Measurements from ENCODE around the gene EGLN1.

The EGLN1 gene

DNA sequence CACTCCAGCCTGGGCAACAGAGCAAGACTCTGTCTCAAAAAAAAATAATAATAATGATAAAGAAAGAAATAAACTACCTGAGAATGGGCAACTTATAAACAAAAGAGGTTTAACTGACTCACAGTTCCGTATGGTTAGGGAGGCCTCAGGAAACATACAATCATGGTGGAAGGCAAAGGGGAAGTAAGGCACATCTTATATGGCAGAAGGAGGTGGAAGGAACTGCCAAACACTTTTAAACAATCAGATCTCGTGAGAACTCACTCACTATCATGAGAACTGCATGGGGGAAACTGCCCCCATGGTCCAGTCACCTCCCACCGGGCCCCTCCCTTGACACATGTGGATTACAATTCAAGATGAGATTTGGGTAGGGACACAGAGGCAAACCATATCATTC is 6.3 kb upstream of the EGLN1 start:
- Histone ChIP-seq H3K36me3 (ENCODE audit: low read depth) (no peaks in the 10 kb centered on the region), H3K27ac (ENCODE audit: poor library complexity, severe bottlenecking) (no peak overlapping the region), H3K4me3 (ENCODE audit: severe bottlenecking) (no peak overlapping the region), H3K27me3 (ENCODE audit: insufficient read depth, poor library complexity, severe bottlenecking) (no peaks in the 10 kb centered on the region), H3K9me3 (ENCODE audit: severe bottlenecking) (no peaks in the 10 kb centered on the region), H3K4me1 (ENCODE audit: insufficient read depth, poor library complexity, severe bottlenecking) (peaks cover 6% of the 10 kb centered on the region)
- DNase-seq (ENCODE audit: low spot score) (no peak), ATAC-seq (ENCODE audit: low read depth) (no peak)
- TF ChIP-seq, protein P1, sequence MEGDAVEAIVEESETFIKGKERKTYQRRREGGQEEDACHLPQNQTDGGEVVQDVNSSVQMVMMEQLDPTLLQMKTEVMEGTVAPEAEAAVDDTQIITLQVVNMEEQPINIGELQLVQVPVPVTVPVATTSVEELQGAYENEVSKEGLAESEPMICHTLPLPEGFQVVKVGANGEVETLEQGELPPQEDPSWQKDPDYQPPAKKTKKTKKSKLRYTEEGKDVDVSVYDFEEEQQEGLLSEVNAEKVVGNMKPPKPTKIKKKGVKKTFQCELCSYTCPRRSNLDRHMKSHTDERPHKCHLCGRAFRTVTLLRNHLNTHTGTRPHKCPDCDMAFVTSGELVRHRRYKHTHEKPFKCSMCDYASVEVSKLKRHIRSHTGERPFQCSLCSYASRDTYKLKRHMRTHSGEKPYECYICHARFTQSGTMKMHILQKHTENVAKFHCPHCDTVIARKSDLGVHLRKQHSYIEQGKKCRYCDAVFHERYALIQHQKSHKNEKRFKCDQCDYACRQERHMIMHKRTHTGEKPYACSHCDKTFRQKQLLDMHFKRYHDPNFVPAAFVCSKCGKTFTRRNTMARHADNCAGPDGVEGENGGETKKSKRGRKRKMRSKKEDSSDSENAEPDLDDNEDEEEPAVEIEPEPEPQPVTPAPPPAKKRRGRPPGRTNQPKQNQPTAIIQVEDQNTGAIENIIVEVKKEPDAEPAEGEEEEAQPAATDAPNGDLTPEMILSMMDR (IDR thresholded peaks at IDR 0.05; ENCODE audit: poor library complexity, severe bottlenecking): no peak

DNA sequence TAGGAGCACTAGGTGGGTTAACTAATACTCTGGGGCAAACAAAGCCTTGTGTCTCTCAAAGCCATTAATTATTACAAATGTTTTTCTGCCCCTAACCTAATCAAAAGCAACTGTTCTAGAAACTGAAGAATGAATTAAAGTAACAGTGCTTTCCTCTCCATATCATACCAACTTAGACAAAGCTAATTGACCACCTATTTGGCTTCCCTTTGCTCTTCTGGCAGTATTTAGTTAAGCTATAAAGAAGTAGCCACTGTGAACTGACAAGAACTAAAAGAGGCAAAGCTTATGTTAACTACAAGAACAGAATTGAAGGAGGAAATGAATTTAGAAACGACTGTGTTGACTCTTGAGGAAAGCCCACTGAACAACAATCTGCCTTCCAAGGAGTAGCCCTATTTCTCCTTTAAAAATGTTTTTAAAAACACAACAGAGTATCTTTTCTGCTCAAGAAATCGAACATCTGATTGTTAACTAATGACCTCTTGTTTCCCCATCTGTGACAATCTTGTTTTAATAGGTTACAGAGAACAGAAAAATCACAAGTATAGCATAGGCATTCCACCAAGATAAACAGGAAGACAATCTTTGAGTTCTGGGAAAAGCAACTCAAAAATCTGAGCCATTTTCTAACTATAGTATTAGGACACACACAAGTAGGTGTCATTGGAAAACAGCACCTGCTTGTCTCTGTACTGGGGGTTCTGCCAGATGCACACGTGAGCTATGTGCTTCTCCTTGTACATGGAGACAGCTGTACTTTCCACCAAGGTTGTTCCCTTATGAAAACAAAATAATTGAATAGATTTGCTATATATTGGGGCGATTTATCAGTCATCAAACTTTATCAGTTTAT is 3.1 kb upstream of the EGLN1 start:
- H3K36me3 ChIP-seq (ENCODE audit: low read depth): no peaks in the 10 kb centered on the region
- DNase-seq (ENCODE audit: low spot score) (no peak), ATAC-seq (ENCODE audit: low read depth) (no peak)
- no peaks in the 10 kb centered on the region for H3K27me3 ChIP-seq (ENCODE audit: insufficient read depth, poor library complexity, severe bottlenecking)
- no peak overlapping the region for H3K4me3 ChIP-seq (ENCODE audit: severe bottlenecking)
- no peak overlapping the region for H3K27ac ChIP-seq (ENCODE audit: poor library complexity, severe bottlenecking)
- TF ChIP-seq, protein P1 (IDR thresholded peaks at IDR 0.05; ENCODE audit: poor library complexity, severe bottlenecking): no peak
- peaks cover 10% of the 10 kb centered on the region for H3K4me1 ChIP-seq (ENCODE audit: insufficient read depth, poor library complexity, severe bottlenecking)
- no peaks in the 10 kb centered on the region for H3K9me3 ChIP-seq (ENCODE audit: severe bottlenecking)

DNA sequence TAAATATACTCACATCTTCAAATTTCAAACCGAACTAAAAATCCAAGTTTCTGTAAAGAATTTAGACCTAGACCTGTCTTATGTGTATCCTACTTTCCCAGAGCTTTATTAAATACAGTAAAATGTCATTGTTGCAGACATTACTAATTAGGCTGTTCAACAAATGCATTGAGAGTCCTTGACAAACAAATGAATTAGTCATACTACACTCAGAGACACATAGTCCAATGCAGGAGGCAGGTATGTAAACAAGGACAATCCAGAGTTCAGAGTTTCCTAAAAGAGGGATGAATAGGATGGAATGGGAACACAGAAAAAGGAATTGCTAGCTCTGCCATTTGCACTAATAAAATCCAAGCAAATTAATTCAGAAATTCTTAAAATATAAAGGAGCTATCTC is 1.6 kb upstream of the EGLN1 start:
- no peak for ATAC-seq (ENCODE audit: low read depth)
- Histone ChIP-seq H3K4me1 (ENCODE audit: insufficient read depth, poor library complexity, severe bottlenecking) (peaks cover 10% of the 10 kb centered on the region), H3K27me3 (ENCODE audit: insufficient read depth, poor library complexity, severe bottlenecking) (no peaks in the 10 kb centered on the region), H3K36me3 (ENCODE audit: low read depth) (no peaks in the 10 kb centered on the region), H3K9me3 (ENCODE audit: severe bottlenecking) (no peaks in the 10 kb centered on the region), H3K27ac (ENCODE audit: poor library complexity, severe bottlenecking) (no peak overlapping the region), H3K4me3 (ENCODE audit: severe bottlenecking) (no peak overlapping the region)
- TF ChIP-seq, protein P1 (IDR thresholded peaks at IDR 0.05; ENCODE audit: poor library complexity, severe bottlenecking): no peak
- no peak for DNase-seq (ENCODE audit: low spot score)

DNA sequence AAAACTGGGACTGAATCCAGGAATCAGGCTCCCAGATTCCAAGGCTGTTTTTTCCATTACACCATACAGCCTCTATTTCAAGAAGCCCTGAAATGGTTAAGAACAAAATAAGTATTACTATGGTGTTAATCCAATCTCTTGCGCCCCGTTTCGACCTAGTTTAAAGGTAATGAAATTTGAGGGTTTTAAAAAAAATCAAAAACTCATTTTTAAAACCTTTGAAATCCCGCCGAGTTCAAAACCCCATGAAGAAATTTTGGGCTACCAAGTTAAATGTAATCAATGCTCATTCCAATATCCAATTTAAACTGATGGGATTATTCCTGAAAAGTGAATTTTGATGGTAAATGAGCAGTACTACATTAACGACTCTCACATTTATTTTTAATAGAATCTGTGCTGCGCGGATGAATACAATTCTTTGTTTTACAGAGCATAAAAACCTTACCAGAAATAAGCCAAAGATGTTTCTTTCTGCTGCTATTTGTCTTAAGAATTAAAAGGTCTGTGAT is 767 bp upstream of the EGLN1 start:
- H3K27ac ChIP-seq (ENCODE audit: poor library complexity, severe bottlenecking): peak overlapping the region; percentile 78
- TF ChIP-seq, protein P1 (IDR thresholded peaks at IDR 0.05; ENCODE audit: poor library complexity, severe bottlenecking): no peak
- no peaks in the 10 kb centered on the region for H3K36me3 ChIP-seq (ENCODE audit: low read depth)
- peak overlapping the region; percentile 88 for H3K4me3 ChIP-seq (ENCODE audit: severe bottlenecking)
- ATAC-seq (ENCODE audit: low read depth) (no peak), DNase-seq (ENCODE audit: low spot score) (no peak)
- no peaks in the 10 kb centered on the region for H3K9me3 ChIP-seq (ENCODE audit: severe bottlenecking)
- H3K4me1 ChIP-seq (ENCODE audit: insufficient read depth, poor library complexity, severe bottlenecking): peaks cover 17% of the 10 kb centered on the region
- no peaks in the 10 kb centered on the region for H3K27me3 ChIP-seq (ENCODE audit: insufficient read depth, poor library complexity, severe bottlenecking)

DNA sequence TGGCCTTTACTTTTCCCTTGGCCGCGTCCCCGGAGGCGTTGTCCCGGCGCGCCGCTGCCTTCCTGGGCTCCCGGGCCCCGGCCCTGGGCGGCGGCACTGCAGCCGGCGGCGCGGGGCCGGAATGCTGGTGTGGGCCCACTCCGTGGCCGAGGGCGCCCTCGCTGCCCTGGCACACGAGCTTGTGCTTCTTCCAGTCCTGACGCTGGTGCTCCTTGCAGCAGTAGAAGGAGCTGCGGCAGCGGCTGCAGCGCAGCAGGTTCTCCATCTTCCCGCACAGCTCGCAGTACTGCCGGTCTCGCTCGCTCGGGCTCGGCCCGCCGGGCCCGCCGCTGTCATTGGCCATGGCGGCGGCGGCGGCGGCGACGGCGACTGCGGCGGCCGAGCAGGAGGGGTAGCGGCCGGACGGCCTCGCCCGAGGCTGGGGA is 529 bp downstream of the EGLN1 start:
- DNase-seq (ENCODE audit: low spot score): no peak
- Histone ChIP-seq H3K27ac (ENCODE audit: poor library complexity, severe bottlenecking) (peak overlapping the region; percentile 78), H3K4me3 (ENCODE audit: severe bottlenecking) (peak overlapping the region; percentile 88), H3K27me3 (ENCODE audit: insufficient read depth, poor library complexity, severe bottlenecking) (no peaks in the 10 kb centered on the region), H3K36me3 (ENCODE audit: low read depth) (peaks cover 5% of the 10 kb centered on the region; the same call in 1 of the 2 replicates), H3K9me3 (ENCODE audit: severe bottlenecking) (no peaks in the 10 kb centered on the region), H3K4me1 (ENCODE audit: insufficient read depth, poor library complexity, severe bottlenecking) (peaks cover 27% of the 10 kb centered on the region)
- TF ChIP-seq, protein P1 (IDR thresholded peaks at IDR 0.05; ENCODE audit: poor library complexity, severe bottlenecking): no peak
- peak; percentile 30 for ATAC-seq (ENCODE audit: low read depth)

Measured in RWPE2 (cell line).